GM18907 (cell line): ENCODE measurements around the gene TMEM200B.
"Not testable (repeated sequence)": the region's sequence is repeated elsewhere in the genome, so short reads cannot be mapped to it uniquely, and the experiment has no call there.

Experiments used
- ATAC-seq: cut with Tn5 transposase; IDR thresholded peaks from one replicate; pipeline ENCODE4 v1.9.1; 2021; ENCODE audit warnings: mild to moderate bottlenecking, moderate library complexity; ENCODE audit not compliant: unreplicated experiment

Gene TMEM200B

DNA sequence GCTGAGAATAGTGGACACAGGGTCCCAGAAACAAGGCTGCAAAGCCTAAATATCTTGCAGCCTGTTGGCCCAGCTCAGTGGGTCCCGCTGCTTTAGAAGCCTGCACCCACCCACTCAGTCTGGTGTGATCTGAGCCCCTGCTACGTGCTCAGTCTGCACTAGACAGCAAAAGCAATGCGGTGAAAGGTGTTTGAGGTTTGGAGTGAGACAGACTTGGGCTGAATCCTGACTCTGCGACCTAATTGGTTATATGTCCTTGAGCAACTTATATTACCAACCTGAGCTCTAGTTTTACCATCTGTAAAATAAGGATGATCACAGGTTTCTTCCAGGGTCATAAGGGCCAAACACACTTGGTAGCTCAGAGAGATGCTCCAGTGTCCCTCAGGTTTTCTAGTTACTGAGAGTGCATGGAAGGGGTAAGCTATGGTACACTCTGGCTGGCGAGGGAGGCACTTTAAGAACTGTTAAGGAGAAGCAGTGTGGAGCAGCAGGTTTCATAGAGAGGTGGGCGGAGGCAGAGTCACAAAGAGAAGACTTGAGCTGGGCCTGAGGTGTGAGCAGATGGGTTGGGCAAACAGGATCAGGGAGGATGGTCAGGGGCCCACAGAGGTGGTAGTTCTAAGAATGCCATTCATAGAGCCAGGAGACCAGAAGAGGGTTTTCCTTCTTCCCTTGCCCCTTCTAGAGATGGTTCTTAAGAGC, 10.1 kb downstream of the TMEM200B start:
- no peak for ATAC-seq

DNA sequence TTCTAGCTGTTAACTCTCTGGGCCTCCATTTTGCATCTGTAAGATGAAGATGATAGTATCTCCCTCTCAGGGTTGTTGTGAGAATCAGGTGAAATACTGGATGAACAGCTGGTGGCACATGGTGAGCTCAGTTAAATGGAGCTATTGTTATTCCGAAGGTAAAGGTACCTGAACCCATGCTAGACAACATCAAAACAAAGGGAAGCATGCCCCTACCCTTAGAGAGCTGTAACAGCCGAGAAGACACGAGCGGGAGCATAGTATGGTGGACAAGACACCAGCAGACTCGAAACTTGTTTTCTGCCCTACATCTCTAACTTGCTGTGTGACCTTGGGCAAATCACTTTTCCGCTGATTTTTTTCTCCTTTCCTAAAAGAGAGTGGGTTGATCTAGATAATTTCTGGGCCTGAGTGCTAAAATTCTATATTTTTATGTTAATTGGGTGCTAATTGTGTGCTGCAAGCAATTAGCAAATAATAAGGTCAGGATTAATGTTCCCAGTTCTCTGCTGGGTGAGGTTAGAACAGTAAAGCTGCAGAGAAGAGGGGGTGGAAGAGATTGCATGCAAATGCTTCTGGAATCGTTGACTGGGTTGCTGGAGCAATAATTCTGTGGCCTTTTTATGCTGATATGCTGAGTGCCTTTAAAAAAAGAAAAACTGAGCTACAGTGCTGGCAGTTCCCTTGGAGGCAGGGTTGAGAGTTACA, 10.8 kb downstream of the TMEM200B start:
- ATAC-seq = no peak

DNA sequence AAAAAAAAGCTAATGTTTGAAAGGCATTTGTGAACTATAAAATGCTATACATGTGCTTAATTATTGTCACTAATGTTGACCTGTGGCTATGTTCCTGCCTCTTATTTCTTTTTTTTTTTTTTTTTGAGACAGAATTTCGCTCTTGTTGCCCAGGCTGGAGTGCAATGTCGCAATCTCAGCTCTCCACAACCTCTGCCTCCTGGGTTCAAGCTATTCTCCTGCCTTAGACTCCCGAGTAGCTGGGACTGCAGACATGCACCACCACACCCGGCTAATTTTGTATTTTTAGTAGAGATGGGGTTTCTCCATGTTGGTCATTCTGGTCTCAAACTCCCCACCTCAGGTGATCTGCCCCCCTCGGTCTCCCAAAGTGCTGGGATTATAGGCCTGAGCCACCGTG, 15.7 kb downstream of the TMEM200B start:
- not testable (repeated sequence) for ATAC-seq

DNA sequence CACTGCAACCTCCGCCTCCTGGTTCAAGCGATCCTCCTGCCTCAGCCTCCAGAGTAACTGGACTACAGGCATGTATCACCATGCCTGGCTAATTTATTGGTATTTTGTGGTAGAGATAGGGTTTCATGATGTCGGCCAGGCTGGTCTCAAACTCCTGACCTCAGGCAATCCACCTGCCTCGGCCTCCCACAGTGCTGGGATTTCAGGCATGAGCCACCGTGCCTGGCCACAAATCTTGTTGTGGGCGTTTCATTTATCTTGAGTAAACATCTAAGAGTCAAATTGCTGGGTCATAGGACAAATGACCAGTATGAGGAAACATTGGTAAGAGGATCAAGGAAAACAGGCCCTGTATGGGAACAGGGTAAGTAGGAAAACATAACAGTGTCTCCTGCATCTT, 17.9 kb downstream of the TMEM200B start:
- no peak for ATAC-seq

DNA sequence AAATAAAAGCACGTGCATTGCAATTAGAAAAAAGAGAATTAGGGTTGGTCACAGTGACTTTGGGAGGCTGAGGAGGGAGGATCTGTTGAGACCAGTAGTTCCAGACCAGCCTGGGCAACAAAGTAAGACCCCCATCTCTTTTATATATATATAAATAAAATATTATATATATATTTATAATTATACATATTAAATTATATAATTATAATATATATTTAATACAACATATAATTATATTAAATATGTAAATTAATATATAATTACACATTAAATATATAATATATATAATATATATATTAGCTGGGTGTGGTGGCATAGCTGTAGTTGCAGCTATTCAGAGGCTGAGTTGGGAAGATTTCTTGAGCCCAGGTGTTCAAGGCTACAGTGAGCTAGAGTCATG, 23.2 kb downstream of the TMEM200B start:
- ATAC-seq = no peak

DNA sequence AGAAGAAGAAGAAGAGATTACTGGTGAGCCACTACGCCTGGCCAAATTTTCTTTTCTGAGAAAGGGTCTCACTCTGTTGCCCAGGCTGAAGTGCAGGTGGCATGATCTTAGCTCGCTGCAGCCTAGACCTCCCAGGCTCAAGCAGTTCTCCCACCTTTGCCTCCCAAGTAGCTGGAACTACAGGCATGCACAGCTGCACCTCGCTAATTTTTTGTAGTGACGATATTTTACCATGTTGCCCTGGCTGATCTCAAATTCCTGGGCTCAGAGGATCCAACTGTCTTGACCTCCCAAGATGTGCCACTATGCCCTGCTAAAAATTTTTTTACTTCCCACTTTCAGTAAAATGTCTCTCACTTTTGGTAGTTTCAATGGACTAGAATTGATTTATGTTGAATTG, 24.4 kb downstream of the TMEM200B start:
- ATAC-seq = no peak

DNA sequence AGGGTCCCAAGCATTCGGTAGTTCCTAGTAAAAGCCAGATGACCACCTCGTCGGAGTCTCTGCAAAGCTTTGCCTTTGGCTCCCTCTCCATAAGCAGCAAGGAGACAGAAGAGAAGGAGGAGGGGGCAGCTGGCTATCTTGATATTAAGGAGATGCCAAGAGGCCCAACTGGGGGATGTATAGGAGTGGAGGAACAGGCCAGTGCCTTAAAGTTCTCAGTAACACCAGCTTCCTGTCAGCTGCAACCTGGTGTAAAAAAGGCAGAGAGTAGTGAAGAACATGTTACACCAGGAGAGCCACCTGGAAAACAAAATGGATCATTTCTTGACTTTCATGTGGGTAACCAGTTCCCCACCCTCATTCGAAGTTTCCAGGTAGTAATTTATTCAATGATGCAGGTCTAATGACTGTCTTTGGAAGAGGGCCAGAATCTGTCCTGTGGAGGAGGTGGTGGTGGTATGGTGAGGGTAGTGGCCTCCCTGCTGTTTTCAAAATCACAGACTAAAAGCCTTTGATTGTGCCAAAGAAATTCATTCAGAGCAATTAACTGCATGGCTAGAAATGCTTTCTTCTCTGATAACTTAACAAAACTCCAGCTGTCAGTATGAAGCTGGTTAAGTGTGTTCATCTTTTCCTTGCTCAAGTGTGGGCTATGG, 27.3 kb downstream of the TMEM200B start:
- ATAC-seq = no peak

DNA sequence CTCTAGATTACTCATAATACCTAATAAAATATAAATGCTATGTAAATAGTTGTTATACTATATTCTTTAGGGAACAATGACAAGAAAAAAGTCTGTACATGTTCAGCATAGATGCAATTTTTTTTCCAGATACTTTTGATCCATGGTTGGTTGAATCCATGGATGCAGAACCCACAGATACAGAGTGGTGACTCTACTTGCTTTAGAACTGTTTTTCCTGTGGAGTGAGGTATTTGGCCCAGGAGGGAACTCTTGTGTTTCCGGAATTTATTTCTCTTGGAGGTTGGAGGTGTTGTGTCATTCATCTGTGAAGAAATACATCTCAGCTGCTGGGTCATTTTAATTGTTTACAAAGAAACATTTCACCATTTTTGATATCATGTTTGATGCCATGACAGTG, 28.7 kb downstream of the TMEM200B start:
- no peak for ATAC-seq

DNA sequence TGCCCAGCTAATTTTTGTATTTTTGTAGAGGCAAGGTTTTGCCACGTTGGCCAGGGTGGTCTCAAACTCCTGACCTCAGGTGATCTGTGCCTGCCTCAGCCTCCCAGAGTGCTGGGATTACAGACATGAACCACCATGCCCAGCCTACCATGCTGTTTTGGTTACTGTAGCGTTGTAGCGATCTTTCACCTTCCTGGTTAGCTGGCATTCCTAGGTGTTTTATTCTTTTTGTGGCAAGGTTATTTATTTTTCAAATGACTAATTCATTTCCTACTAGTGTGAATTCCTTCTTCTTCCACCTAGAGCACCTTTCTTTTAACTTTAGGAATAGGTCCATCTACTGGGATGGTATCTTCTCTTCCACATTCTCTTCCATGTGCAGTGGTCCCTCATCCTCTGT, 29.3 kb downstream of the TMEM200B start:
- ATAC-seq = no peak

DNA sequence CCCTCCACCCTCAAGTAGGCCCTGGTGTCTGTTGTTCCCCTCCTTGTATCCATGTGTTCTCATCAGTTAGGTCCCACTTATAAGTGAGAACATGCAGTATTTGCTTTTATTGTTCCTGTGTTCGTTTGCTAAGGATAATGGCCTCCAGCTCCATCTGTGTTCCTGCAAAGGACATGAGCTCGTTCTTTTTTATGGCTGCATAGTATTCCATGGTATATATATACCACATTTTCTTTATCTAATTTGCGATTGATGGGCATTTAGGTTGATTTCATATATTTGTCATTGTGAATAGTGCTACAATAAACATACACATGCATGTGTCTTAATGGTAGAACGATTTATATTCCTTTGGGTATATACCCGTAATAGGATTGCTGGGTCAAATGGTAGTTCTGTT, 31.0 kb downstream of the TMEM200B start:
- ATAC-seq = not testable (repeated sequence)

DNA sequence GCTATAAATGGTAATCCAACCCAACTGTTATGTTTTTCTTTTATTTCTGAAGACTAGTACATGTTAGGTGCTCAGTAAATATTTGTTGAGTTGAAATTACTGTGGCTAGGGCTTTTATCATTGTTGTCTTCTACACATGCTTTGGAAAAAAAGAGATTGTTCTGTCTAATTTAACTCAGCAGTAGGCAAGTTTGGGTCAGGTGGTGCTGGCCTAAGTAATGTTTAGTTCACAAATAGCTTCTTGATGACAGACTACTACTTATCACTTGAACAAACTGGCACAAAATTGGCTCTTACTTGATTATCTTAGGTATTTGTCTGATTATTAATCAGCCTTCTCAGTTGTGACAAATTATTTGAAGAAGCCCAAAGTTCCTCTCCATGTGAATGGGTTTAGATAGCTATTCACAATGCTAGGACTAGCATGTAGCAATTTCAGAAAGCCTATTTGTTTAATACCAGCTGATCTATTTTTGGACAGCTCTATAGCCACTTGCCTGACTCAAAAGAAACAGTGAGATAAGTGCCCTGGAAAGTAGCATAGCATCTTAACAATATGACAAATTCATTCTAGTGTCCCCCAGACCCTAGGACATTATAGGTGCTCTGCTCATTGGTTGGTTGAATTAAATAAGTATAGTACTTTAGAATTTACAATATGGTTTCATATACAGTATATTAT, 32.6 kb downstream of the TMEM200B start:
- no peak for ATAC-seq

DNA sequence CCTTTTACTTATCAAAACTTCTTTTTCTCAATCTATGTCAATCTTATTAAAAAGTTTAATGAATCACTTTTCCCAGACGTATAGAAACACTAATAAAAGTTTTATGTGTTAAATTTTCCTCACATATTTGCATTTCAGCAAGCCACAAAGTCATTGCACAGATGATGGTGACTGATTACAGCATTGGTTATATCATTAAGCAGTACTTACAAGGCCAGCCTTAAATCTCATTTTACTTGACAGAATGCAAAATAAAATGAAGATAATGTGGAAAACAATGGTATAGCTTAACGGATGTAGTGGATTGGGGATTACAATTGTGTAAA, 39.5 kb downstream of the TMEM200B start:
- ATAC-seq = no peak

DNA sequence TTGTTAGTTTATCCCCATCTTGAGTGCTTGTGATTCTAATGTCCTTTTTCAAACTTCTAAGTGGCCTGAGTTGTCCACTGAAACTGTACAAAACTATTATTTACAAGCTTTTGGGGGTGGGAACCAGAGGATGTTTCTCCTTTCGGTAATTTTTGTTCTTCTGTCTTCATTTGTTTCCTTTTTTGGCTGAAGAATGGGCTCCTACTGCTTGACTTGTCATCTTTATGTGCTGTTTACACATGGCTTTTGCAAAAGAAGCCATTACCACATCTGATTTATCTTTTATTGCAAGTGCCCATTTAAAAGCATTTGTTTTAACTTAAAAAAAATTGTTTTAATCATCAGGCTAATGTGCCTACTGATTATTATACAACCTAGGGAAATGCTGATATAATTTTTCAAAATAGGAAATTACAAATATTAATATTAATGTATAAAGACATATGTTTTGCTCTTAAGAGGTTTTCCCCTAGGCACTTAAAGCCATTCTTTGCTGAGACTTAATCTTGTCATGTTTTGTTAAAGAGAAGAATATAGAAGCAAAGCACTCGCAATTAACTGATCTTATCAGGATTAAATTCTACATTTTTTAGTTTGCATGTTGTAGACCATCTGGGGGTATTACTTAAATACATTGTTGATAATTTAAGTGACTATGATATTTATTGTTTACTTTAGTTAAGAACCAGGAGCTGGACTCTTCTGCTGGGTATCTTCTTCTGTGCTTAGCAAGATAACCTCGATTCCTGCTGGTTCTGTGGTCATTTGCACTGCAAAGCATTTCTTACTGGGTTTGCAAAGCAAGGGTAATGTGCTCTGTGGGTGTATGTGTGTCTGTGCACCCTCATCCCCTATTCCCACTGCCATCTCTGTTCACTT, 40.1 kb downstream of the TMEM200B start:
- no peak for ATAC-seq

DNA sequence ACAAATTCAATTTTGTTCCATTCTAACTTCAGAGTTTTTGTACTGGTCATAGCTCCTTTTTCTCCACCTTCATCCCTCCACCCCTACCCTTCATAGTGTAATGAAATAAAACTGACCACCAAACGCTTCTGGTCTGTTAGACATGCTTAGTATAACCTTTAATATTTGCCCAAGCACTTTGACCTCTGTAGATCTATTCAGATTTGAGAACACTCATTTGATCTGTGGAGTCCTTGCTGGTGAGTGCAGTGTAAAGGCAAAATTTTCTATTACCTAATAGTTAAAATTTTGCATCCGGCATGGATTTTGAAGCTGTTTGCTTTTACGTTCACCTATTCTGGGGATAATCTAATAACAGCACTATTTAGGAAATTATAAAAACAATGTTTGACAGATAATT, 41.2 kb downstream of the TMEM200B start:
- ATAC-seq = no peak

DNA sequence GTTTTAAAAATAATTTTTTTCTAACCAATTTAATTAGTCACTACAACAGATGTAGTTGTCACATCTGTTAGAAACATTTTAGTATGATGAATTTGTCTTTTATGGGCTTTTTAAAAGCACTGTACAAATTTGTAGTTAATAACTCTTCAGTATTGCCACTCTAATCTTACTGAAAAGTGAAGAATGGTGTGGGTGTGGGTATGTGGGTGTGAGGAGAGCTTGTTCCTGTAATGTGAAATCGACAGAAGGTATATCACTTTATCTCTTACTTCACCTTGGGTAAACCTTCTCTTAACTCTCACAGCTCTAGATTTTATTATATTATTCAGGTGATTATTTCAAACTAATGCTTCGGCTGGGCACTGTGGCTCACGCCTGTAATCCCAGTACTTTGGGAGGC, 42.5 kb downstream of the TMEM200B start:
- ATAC-seq = no peak

DNA sequence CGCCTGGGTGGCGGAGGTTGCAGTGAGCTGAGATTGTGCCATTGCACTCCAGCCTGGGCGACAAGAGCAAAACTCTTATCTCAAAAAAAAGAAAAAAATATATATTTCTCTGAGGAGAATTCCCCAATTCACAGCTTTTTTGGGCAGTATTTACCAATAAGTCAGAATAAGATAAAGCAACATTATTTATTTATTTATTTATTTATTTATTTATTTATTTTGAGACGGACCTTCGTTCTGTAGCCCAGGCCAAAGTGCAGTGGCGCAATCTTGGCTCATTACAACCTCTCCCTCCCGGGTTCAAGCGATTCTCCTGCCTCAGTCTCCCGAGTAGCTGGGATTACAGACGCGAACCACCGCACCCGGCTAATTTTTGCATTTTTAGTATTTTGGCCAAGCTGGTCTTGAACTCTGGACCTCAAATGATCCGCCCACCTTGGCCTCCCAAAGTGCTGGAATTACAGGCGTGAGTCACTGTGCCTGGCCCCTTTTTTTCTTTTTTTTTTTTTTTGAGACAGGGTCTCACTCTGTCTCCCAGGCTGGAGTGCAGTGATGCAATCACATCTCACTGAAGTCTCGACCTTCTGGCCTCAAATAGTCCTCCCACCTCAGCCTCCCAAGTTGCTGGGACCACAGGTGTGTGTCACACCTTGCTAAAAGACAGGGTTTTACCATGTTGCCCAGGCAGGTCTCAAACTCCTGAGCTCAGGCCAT, 43.6 kb downstream of the TMEM200B start:
- ATAC-seq = not testable (repeated sequence)

DNA sequence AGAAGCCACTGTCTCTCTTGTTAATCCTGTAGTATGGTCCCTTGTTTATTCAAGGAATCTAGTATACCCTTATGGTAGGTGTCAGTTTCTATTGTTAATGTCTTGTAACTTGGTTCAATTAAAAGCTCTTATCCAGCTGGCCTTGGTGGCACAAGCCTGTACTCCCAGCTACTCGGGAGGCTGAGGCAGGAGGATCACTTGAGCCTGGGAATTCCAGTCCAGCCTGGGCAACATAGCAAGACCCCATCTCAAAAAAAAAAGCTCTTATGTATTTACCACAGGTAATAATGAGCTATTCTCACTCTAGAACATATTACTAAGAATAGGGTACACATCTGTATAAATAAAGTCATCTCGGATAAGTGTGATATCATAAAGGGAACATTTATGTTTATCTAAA, 46.5 kb downstream of the TMEM200B start:
- ATAC-seq = no peak
